ENCODE data around the gene CAMK2N2. TPM values are rescaled to one million over a fixed set of nuclear protein-coding genes. Genes with fewer than 3 reads are reported as not detected.

CAMK2N2 gene
- total RNA-seq, 4 donors from 2014 or later: not detected

DNA sequence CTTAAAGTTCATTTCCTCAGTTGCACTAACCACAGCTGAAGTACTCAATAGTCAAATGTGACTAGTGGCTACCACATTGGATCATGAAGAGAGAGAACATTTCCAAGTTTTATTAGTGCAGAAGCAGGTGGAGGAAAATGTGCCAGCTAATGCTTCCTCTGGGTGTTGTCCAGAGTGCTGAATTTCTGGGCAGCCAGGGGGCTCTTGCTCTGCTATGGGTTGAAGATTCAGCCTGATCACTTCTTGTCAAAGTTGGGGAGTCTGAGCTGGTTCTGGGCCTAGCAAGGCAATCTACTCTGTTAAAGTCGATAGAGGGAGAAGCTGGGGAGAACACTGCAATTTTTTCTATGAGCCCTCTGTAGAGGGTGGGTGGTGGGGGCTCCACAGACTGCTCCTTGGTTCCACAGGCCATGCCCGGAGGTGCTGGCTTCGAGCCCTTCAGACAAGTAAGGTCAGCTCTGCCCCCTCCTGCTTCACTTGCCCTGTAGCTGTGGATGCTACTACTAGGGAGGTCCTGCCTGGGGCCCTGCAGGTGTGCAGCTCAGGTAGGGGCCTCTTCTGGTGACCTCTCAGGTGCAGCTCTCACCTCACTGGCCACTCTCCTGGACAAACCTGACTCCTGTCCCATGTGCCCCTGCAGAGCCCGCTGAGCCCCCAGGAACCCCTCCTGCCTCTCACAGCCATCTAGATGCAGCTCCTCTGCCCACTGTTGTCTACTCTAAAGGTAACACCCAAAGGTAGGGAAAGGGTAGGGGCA lies 20.8 kb downstream of the CAMK2N2 start:
- Histone ChIP-seq H3K36me3 (peaks cover 22 to 38% (median 31%) of the 10 kb centered on the region in 3 donors), H3K27me3 (peaks cover 0 to 33% (median 0%) of the 10 kb centered on the region in 4 donors), H3K9me3 (no peaks in the 10 kb centered on the region), H3K4me3 (no peak overlapping the region), H3K27ac (no peak overlapping the region), H3K4me1 (peaks cover 0 to 14% (median 7%) of the 10 kb centered on the region in 3 donors)
- intact Hi-C loops (cut with DNase I): loop anchor here (5.0 kb wide), 1 partner anchor 93 kb away; no protein-coding TSS in a partner anchor
- no peak for DNase-seq
- TF ChIP-seq, protein P1, sequence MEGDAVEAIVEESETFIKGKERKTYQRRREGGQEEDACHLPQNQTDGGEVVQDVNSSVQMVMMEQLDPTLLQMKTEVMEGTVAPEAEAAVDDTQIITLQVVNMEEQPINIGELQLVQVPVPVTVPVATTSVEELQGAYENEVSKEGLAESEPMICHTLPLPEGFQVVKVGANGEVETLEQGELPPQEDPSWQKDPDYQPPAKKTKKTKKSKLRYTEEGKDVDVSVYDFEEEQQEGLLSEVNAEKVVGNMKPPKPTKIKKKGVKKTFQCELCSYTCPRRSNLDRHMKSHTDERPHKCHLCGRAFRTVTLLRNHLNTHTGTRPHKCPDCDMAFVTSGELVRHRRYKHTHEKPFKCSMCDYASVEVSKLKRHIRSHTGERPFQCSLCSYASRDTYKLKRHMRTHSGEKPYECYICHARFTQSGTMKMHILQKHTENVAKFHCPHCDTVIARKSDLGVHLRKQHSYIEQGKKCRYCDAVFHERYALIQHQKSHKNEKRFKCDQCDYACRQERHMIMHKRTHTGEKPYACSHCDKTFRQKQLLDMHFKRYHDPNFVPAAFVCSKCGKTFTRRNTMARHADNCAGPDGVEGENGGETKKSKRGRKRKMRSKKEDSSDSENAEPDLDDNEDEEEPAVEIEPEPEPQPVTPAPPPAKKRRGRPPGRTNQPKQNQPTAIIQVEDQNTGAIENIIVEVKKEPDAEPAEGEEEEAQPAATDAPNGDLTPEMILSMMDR (IDR thresholded peaks at IDR 0.05): no peak
- TF ChIP-seq POLR2A (IDR thresholded peaks at IDR 0.05): no peak
- 60 to 83% methylated on average over 1 to 2 of the region's 4 CpGs for WGBS, 2 donors

DNA sequence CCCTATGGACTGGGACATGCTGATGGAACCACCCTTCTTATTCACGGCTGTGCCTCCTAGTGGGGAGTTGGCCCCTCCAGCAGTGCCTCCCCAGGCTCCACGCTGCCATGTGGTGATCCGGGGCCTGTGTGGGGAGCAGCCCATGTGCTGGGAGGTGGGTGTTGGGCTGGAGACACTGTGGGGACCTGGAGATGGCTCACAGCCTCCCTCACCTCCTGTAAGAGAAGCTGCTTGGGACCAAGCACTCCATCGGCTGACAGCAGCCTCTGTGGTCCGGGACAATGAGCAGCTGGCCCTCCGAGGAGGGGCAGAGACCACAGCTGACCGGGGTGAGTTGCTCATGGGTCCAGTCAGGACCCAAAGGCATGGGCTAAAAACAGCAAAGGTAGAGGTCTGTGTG lies 21.6 kb downstream of the CAMK2N2 start:
- H3K27ac ChIP-seq: no peak overlapping the region
- WGBS, 2 donors: 40 to 83% methylated on average over 1 to 2 of the region's 7 CpGs
- DNase-seq: no peak
- H3K36me3 ChIP-seq: peaks cover 15 to 30% (median 23%) of the 10 kb centered on the region in 3 donors
- H3K9me3 ChIP-seq: no peaks in the 10 kb centered on the region
- peaks cover 0 to 39% (median 0%) of the 10 kb centered on the region in 4 donors for H3K27me3 ChIP-seq
- TF ChIP-seq, protein P1 (IDR thresholded peaks at IDR 0.05): no peak
- TF ChIP-seq POLR2A (IDR thresholded peaks at IDR 0.05): no peak
- intact Hi-C loops (cut with DNase I): loop anchor here (5.0 kb wide), 1 partner anchor 92 kb away; no protein-coding TSS in a partner anchor
- H3K4me1 ChIP-seq: peaks cover 0 to 14% (median 7%) of the 10 kb centered on the region in 3 donors
- H3K4me3 ChIP-seq: no peak overlapping the region

- intact Hi-C loops (cut with DNase I): no loop called here
- no peak overlapping the region for H3K4me3 ChIP-seq
- H3K36me3 ChIP-seq: peaks cover 10 to 25% (median 18%) of the 10 kb centered on the region in 3 donors
- H3K27ac ChIP-seq: no peak overlapping the region
- H3K9me3 ChIP-seq: no peaks in the 10 kb centered on the region
- peaks cover 0 to 18% (median 7%) of the 10 kb centered on the region in 3 donors for H3K4me1 ChIP-seq
- TF ChIP-seq, protein P1 (IDR thresholded peaks at IDR 0.05): no peak
- TF ChIP-seq POLR2A (IDR thresholded peaks at IDR 0.05): no peak
- WGBS, 2 donors: 78 to 94% methylated on average over 1 to 8 of the region's 8 CpGs
- peaks cover 0 to 43% (median 0%) of the 10 kb centered on the region in 4 donors for H3K27me3 ChIP-seq
- DNase-seq: no peak
These were observed 22.1 kb downstream of the CAMK2N2 start for GRCh38 chr3:184239221-184239620.

DNA sequence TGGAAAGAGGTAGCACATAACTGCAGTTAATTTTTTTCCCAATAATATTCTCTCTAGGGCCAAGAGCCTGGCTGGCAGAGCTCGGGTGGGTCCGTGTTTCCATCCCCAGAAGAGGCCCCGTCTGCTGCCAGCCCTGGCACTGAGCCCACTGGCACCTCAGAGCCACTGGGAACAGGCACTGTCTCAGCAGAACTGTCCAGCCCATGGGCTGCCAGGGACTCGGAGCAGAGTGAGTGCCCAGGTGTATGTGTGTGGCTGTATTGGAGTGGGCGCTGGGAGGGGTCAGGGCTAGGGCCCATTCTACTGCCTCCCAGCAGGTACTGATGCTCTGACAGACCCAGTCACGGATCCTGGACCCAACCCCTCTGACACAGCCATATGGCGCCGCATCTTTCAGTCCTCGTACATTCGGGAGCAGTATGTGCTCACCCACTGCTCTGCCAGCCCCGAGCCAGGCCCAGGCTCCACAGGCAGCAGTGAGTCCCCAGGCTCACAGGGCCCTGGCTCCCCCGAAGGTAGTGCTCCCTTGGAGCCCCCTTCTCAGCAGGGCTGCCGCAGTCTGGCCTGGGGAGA lies 23.0 kb downstream of the CAMK2N2 start:
- Histone ChIP-seq H3K36me3 (peaks cover 1 to 16% (median 11%) of the 10 kb centered on the region in 3 donors), H3K27me3 (peaks cover 0 to 52% (median 0%) of the 10 kb centered on the region in 4 donors), H3K9me3 (no peaks in the 10 kb centered on the region), H3K4me3 (no peak overlapping the region), H3K27ac (no peak overlapping the region), H3K4me1 (peaks cover 0 to 23% (median 7%) of the 10 kb centered on the region in 3 donors)
- DNase-seq: no peak
- 56 to 63% methylated on average over 7 to 11 of the region's 13 CpGs for WGBS, 2 donors
- TF ChIP-seq, protein P1 (IDR thresholded peaks at IDR 0.05): no peak
- TF ChIP-seq POLR2A (IDR thresholded peaks at IDR 0.05): no peak
- intact Hi-C loops (cut with DNase I): no loop called here

- WGBS, 2 donors: 38% methylated on average over 1 of the region's 1 CpG
- no peak for DNase-seq
- H3K4me1 ChIP-seq: peaks cover 0 to 23% (median 7%) of the 10 kb centered on the region in 3 donors
- no peak overlapping the region for H3K27ac ChIP-seq
- H3K4me3 ChIP-seq: no peak overlapping the region
- peaks cover 0 to 58% (median 0%) of the 10 kb centered on the region in 4 donors for H3K27me3 ChIP-seq
- intact Hi-C loops (cut with DNase I): no loop called here
- TF ChIP-seq, protein P1 (IDR thresholded peaks at IDR 0.05): no peak
- no peak for TF ChIP-seq POLR2A (IDR thresholded peaks at IDR 0.05)
- peaks cover 0 to 11% (median 7%) of the 10 kb centered on the region in 3 donors for H3K36me3 ChIP-seq
- no peaks in the 10 kb centered on the region for H3K9me3 ChIP-seq
These were observed 23.5 kb downstream of the CAMK2N2 start for GRCh38 chr3:184237807-184238206.
